Mesendoderm (in vitro differentiated cells): ENCODE measurements around the gene DEPDC7.

Experiments used
- DNase-seq: peaks from one replicate; pipeline ENCODE4 v3.0.0; 2013
- H2AK5ac ChIP-seq: 2 replicates; pipeline ENCODE4 v1.6.1; 2013; ENCODE audit warnings: low read length, inconsistent platforms
- H2BK120ac ChIP-seq: 2 replicates; pipeline ENCODE4 v1.6.1; 2013; ENCODE audit warnings: low read depth, mild to moderate bottlenecking, low read length, moderate library complexity, mixed read lengths
- H2BK15ac ChIP-seq: replicated peaks from 2 replicates; pipeline ENCODE4 v1.6.1; 2013; ENCODE audit warnings: low read depth, mild to moderate bottlenecking, moderate library complexity
- H2BK5ac ChIP-seq: 2 replicates; pipeline ENCODE4 v1.6.1; 2013; ENCODE audit warnings: low read length, inconsistent platforms
- H3K18ac ChIP-seq: 2 replicates; pipeline ENCODE4 v1.6.1; 2013; ENCODE audit warnings: mild to moderate bottlenecking, low read length, mixed read lengths
- H3K23ac ChIP-seq: one replicate; pipeline ENCODE4 v1.6.1; 2013; ENCODE audit warnings: low read length
- H3K27ac ChIP-seq: 2 replicates; pipeline ENCODE4 v1.5.1; 2013; ENCODE audit warnings: low read depth, mild to moderate bottlenecking, inconsistent platforms, low read length, moderate library complexity
- H3K27me3 ChIP-seq: 2 replicates; pipeline ENCODE4 v1.6.1; 2013; ENCODE audit warnings: low read length, control low read depth, mild to moderate bottlenecking, inconsistent platforms; ENCODE audit not compliant: insufficient read depth, poor library complexity
- H3K36me3 ChIP-seq: 2 replicates; pipeline ENCODE4 v1.6.1; 2013; ENCODE audit warnings: low read length, inconsistent platforms; ENCODE audit not compliant: control insufficient read depth, insufficient read depth
- H3K4ac ChIP-seq: one replicate; pipeline ENCODE4 v1.6.1; 2013; ENCODE audit warnings: low read depth, mild to moderate bottlenecking, low read length, moderate library complexity
- H3K4me1 ChIP-seq: 2 replicates; pipeline ENCODE4 v1.6.1; 2013; ENCODE audit warnings: low read depth, low read length, inconsistent platforms; ENCODE audit not compliant: control insufficient read depth
- H3K4me2 ChIP-seq: 2 replicates; pipeline ENCODE4 v1.6.1; 2013; ENCODE audit warnings: low read length
- H3K4me3 ChIP-seq: 2 replicates; pipeline ENCODE4 v1.5.1; 2013; ENCODE audit warnings: mild to moderate bottlenecking, low read length
- H3K56ac ChIP-seq: one replicate; pipeline ENCODE4 v1.6.1; 2013; ENCODE audit warnings: low read length
- H3K79me1 ChIP-seq: 2 replicates; pipeline ENCODE4 v1.6.1; 2013; ENCODE audit warnings: low read length, inconsistent platforms
- H3K79me2 ChIP-seq: 2 replicates; pipeline ENCODE4 v1.6.1; 2013; ENCODE audit warnings: mild to moderate bottlenecking, low read length; ENCODE audit not compliant: control insufficient read depth, insufficient read depth
- H3K9ac ChIP-seq: 2 replicates; pipeline ENCODE4 v1.6.1; 2013; ENCODE audit warnings: low read length, inconsistent platforms
- H4K5ac ChIP-seq: one replicate; pipeline ENCODE4 v1.6.1; 2013; ENCODE audit warnings: low read length
- H4K8ac ChIP-seq: one replicate; pipeline ENCODE4 v1.6.1; 2013; ENCODE audit warnings: low read depth, mild to moderate bottlenecking, control low read depth, low read length, moderate library complexity
- WGBS: extraction: QIAGEN DNeasy Blood & Tissue Kit; methylation state at CpG from one replicate; pipeline ENCODE4 v1.1.7; 2013; ENCODE audit warnings: low lambda C conversion rate, missing lambda C conversion rate; ENCODE audit not compliant: insufficient coverage; ENCODE audit errors: extremely low coverage; 5-methylcytosine and 5-hydroxymethylcytosine counted together

Gene DEPDC7

GRCh38 chr11:32983506-32983905, 32.2 kb upstream of the DEPDC7 start:
- Histone ChIP-seq H3K36me3 (no peaks in the 10 kb centered on the region), H2BK120ac (no peak overlapping the region), H3K27ac (no peak overlapping the region), H3K79me2 (no peaks in the 10 kb centered on the region), H4K5ac (no peak overlapping the region), H2BK5ac (no peak overlapping the region), H3K27me3 (no peaks in the 10 kb centered on the region), H3K4me3 (no peak overlapping the region), H3K56ac (no peak overlapping the region), H3K4ac (no peak overlapping the region), H3K9ac (no peak overlapping the region), H3K18ac (no peak overlapping the region), H3K79me1 (no peaks in the 10 kb centered on the region), H2AK5ac (no peak overlapping the region), H2BK15ac (no peak overlapping the region), H3K4me1 (no peaks in the 10 kb centered on the region), H3K4me2 (no peak overlapping the region), H4K8ac (no peak overlapping the region), H3K23ac (no peak overlapping the region)
- DNase-seq, result no peak
- no CpG with 5 or more reads among the region's 2 CpGs for WGBS

GRCh38 chr11:32985600-32985999, 30.1 kb upstream of the DEPDC7 start:
- Histone ChIP-seq H4K5ac (no peak overlapping the region), H3K79me1 (no peaks in the 10 kb centered on the region), H3K4me1 (no peaks in the 10 kb centered on the region), H3K23ac (no peak overlapping the region), H3K4ac (no peak overlapping the region), H3K79me2 (no peaks in the 10 kb centered on the region), H2AK5ac (no peak overlapping the region), H3K4me3 (no peak overlapping the region), H2BK15ac (no peak overlapping the region), H3K56ac (no peak overlapping the region), H2BK120ac (no peak overlapping the region), H3K4me2 (no peak overlapping the region), H3K18ac (no peak overlapping the region), H3K36me3 (no peaks in the 10 kb centered on the region), H4K8ac (no peak overlapping the region), H3K9ac (no peak overlapping the region), H3K27me3 (no peaks in the 10 kb centered on the region), H3K27ac (no peak overlapping the region), H2BK5ac (no peak overlapping the region)
- WGBS, result no CpG with 5 or more reads among the region's 5 CpGs
- no peak for DNase-seq

GRCh38 chr11:32987851-32988250, 27.8 kb upstream of the DEPDC7 start:
- Histone ChIP-seq H2BK120ac (no peak overlapping the region), H3K23ac (no peak overlapping the region), H3K79me2 (no peaks in the 10 kb centered on the region), H4K8ac (no peak overlapping the region), H3K79me1 (no peaks in the 10 kb centered on the region), H3K56ac (no peak overlapping the region), H3K36me3 (no peaks in the 10 kb centered on the region), H3K4ac (no peak overlapping the region), H3K27me3 (no peaks in the 10 kb centered on the region), H3K27ac (no peak overlapping the region), H3K18ac (no peak overlapping the region), H2AK5ac (no peak overlapping the region), H3K4me3 (no peak overlapping the region), H4K5ac (no peak overlapping the region), H3K4me1 (no peaks in the 10 kb centered on the region), H3K9ac (no peak overlapping the region), H2BK5ac (no peak overlapping the region), H2BK15ac (no peak overlapping the region), H3K4me2 (no peak overlapping the region)
- WGBS, result no CpG with 5 or more reads among the region's 8 CpGs
- DNase-seq, result peak; percentile 31

- WGBS, result no CpG with 5 or more reads among the region's 1 CpG
- Histone ChIP-seq H3K56ac (no peak overlapping the region), H2BK120ac (no peak overlapping the region), H3K79me1 (no peaks in the 10 kb centered on the region), H3K36me3 (no peaks in the 10 kb centered on the region), H2BK5ac (no peak overlapping the region), H3K27ac (no peak overlapping the region), H3K4me2 (no peak overlapping the region), H3K18ac (no peak overlapping the region), H3K23ac (no peak overlapping the region), H4K8ac (no peak overlapping the region), H3K4me1 (no peaks in the 10 kb centered on the region), H2BK15ac (no peak overlapping the region), H4K5ac (no peak overlapping the region), H3K9ac (no peak overlapping the region), H3K4ac (no peak overlapping the region), H3K4me3 (no peak overlapping the region), H3K27me3 (no peaks in the 10 kb centered on the region), H2AK5ac (no peak overlapping the region), H3K79me2 (no peaks in the 10 kb centered on the region)
- DNase-seq, result no peak
These were observed 25.2 kb upstream of the DEPDC7 start for GRCh38 chr11:32990481-32990880.

GRCh38 chr11:32991427-32991826, 24.3 kb upstream of the DEPDC7 start:
- no peaks in the 10 kb centered on the region for H3K79me1 ChIP-seq
- no peak overlapping the region for H3K9ac ChIP-seq
- no peak overlapping the region for H4K5ac ChIP-seq
- no peak overlapping the region for H3K18ac ChIP-seq
- no peak overlapping the region for H3K56ac ChIP-seq
- H3K4me2 ChIP-seq, result no peak overlapping the region
- H3K27ac ChIP-seq, result no peak overlapping the region
- H3K4me1 ChIP-seq, result no peaks in the 10 kb centered on the region
- H3K36me3 ChIP-seq, result no peaks in the 10 kb centered on the region
- no peak overlapping the region for H2BK120ac ChIP-seq
- H3K4me3 ChIP-seq, result no peak overlapping the region
- no peak overlapping the region for H2BK15ac ChIP-seq
- H4K8ac ChIP-seq, result no peak overlapping the region
- no peak overlapping the region for H3K23ac ChIP-seq
- no peaks in the 10 kb centered on the region for H3K79me2 ChIP-seq
- WGBS, result no CpG with 5 or more reads among the region's 3 CpGs
- H3K27me3 ChIP-seq, result no peaks in the 10 kb centered on the region
- no peak overlapping the region for H2AK5ac ChIP-seq
- DNase-seq, result no peak
- H3K4ac ChIP-seq, result no peak overlapping the region
- no peak overlapping the region for H2BK5ac ChIP-seq

GRCh38 chr11:32991898-32992297, 23.8 kb upstream of the DEPDC7 start:
- H2BK5ac ChIP-seq, result no peak overlapping the region
- H3K9ac ChIP-seq, result no peak overlapping the region
- H2AK5ac ChIP-seq, result no peak overlapping the region
- no peak overlapping the region for H3K18ac ChIP-seq
- H3K79me2 ChIP-seq, result no peaks in the 10 kb centered on the region
- H3K56ac ChIP-seq, result no peak overlapping the region
- H3K4ac ChIP-seq, result no peak overlapping the region
- H3K79me1 ChIP-seq, result no peaks in the 10 kb centered on the region
- H2BK120ac ChIP-seq, result no peak overlapping the region
- H3K27me3 ChIP-seq, result no peaks in the 10 kb centered on the region
- H4K8ac ChIP-seq, result no peak overlapping the region
- no peak for DNase-seq
- H4K5ac ChIP-seq, result no peak overlapping the region
- H3K36me3 ChIP-seq, result no peaks in the 10 kb centered on the region
- H3K4me1 ChIP-seq, result no peaks in the 10 kb centered on the region
- H2BK15ac ChIP-seq, result no peak overlapping the region
- no peak overlapping the region for H3K23ac ChIP-seq
- no peak overlapping the region for H3K4me3 ChIP-seq
- no peak overlapping the region for H3K27ac ChIP-seq
- no peak overlapping the region for H3K4me2 ChIP-seq
